Stimulated activated memory B cell treated with anti-CD40 and anti-IgM and Interleukin-4, amounts not matched to agents 10 μg/mL and 1 μg/mL and 100 μg/mL, for 72 hours (primary cell): ENCODE data around the gene SERGEF.

Experiments
- ATAC-seq: fragments of 150-1000 bp; cut with Tn5 transposase; 2 replicates; pipeline ENCODE4 v1.10.0; 2021
- H3K27ac Mint-ChIP-seq: one replicate; pipeline ENCODE4 v1.8.0; 2022; ENCODE audit warnings: mild to moderate bottlenecking, mixed read lengths
- H3K27me3 Mint-ChIP-seq: one replicate; pipeline ENCODE4 v1.8.0; 2022; ENCODE audit warnings: mixed read lengths
- H3K36me3 Mint-ChIP-seq: one replicate; pipeline ENCODE4 v1.8.0; 2022; ENCODE audit warnings: mixed read lengths
- H3K4me1 Mint-ChIP-seq: one replicate; pipeline ENCODE4 v1.8.0; 2022; ENCODE audit warnings: mixed read lengths
- H3K4me3 Mint-ChIP-seq: one replicate; pipeline ENCODE4 v1.8.0; 2022; ENCODE audit warnings: mild to moderate bottlenecking, moderate library complexity, mixed read lengths
- H3K9me3 Mint-ChIP-seq: one replicate; pipeline ENCODE4 v1.8.0; 2022; ENCODE audit warnings: mixed read lengths

SERGEF gene

GRCh38 chr11:17813391-17814059 lies 199.3 kb downstream of the SERGEF start:
- no peaks in the 10 kb centered on the region for H3K9me3 Mint-ChIP-seq
- H3K4me1 Mint-ChIP-seq = no peaks in the 10 kb centered on the region
- no peak for ATAC-seq
- peaks cover 32% of the 10 kb centered on the region for H3K36me3 Mint-ChIP-seq
- no peak overlapping the region for H3K27ac Mint-ChIP-seq
- no peak overlapping the region for H3K4me3 Mint-ChIP-seq
- no peaks in the 10 kb centered on the region for H3K27me3 Mint-ChIP-seq

- Mint-ChIP-seq H3K27me3 (no peaks in the 10 kb centered on the region), H3K36me3 (peaks cover 37% of the 10 kb centered on the region), H3K27ac (no peak overlapping the region), H3K4me1 (no peaks in the 10 kb centered on the region), H3K9me3 (no peaks in the 10 kb centered on the region), H3K4me3 (no peak overlapping the region)
- no peak for ATAC-seq
These were observed 200.0 kb downstream of the SERGEF start for GRCh38 chr11:17812865-17813187.

- no peak for ATAC-seq
- Mint-ChIP-seq H3K36me3 (peaks cover 37% of the 10 kb centered on the region), H3K27ac (no peak overlapping the region), H3K9me3 (no peaks in the 10 kb centered on the region), H3K4me3 (no peak overlapping the region), H3K27me3 (no peaks in the 10 kb centered on the region), H3K4me1 (no peaks in the 10 kb centered on the region)
These were observed 200.6 kb downstream of the SERGEF start for GRCh38 chr11:17812091-17812864.

GRCh38 chr11:17811352-17811751 lies 201.5 kb downstream of the SERGEF start:
- H3K27ac Mint-ChIP-seq = no peak overlapping the region
- H3K36me3 Mint-ChIP-seq = peaks cover 43% of the 10 kb centered on the region
- H3K9me3 Mint-ChIP-seq = no peaks in the 10 kb centered on the region

GRCh38 chr11:17810746-17811145 lies 202.1 kb downstream of the SERGEF start:
- Mint-ChIP-seq H3K4me3 (no peak overlapping the region), H3K27me3 (no peaks in the 10 kb centered on the region), H3K27ac (no peak overlapping the region), H3K36me3 (peaks cover 43% of the 10 kb centered on the region), H3K4me1 (no peaks in the 10 kb centered on the region), H3K9me3 (no peaks in the 10 kb centered on the region)
- no peak for ATAC-seq

More at GRCh38 chr11:17811352-17811751, 201.5 kb downstream of the SERGEF start:
- Mint-ChIP-seq H3K4me3 (no peak overlapping the region), H3K27me3 (no peaks in the 10 kb centered on the region), H3K4me1 (no peaks in the 10 kb centered on the region)
- ATAC-seq = no peak

- Mint-ChIP-seq H3K27me3 (no peaks in the 10 kb centered on the region), H3K27ac (no peak overlapping the region), H3K9me3 (no peaks in the 10 kb centered on the region), H3K4me3 (no peak overlapping the region), H3K4me1 (no peaks in the 10 kb centered on the region), H3K36me3 (peaks cover 43% of the 10 kb centered on the region)
- ATAC-seq = no peak
These were observed 202.8 kb downstream of the SERGEF start for GRCh38 chr11:17810041-17810440.

GRCh38 chr11:17807034-17807433 lies 205.8 kb downstream of the SERGEF start:
- ATAC-seq = no peak
- Mint-ChIP-seq H3K4me3 (no peak overlapping the region), H3K27ac (no peak overlapping the region)

GRCh38 chr11:17805873-17806272 lies 207.0 kb downstream of the SERGEF start:
- Mint-ChIP-seq H3K27me3 (no peaks in the 10 kb centered on the region), H3K9me3 (no peaks in the 10 kb centered on the region), H3K4me1 (no peaks in the 10 kb centered on the region), H3K36me3 (peaks cover 28% of the 10 kb centered on the region), H3K4me3 (no peak overlapping the region), H3K27ac (no peak overlapping the region)
- ATAC-seq = no peak

More at GRCh38 chr11:17807034-17807433, 205.8 kb downstream of the SERGEF start:
- no peaks in the 10 kb centered on the region for H3K9me3 Mint-ChIP-seq
- H3K27me3 Mint-ChIP-seq = no peaks in the 10 kb centered on the region
- peaks cover 28% of the 10 kb centered on the region for H3K36me3 Mint-ChIP-seq
- no peaks in the 10 kb centered on the region for H3K4me1 Mint-ChIP-seq

GRCh38 chr11:17805043-17805442 lies 207.8 kb downstream of the SERGEF start:
- ATAC-seq = no peak
- Mint-ChIP-seq H3K27me3 (no peaks in the 10 kb centered on the region), H3K4me3 (no peak overlapping the region), H3K9me3 (no peaks in the 10 kb centered on the region), H3K36me3 (peaks cover 35% of the 10 kb centered on the region), H3K4me1 (no peaks in the 10 kb centered on the region), H3K27ac (no peak overlapping the region)

- no peak for ATAC-seq
- H3K9me3 Mint-ChIP-seq = no peaks in the 10 kb centered on the region
- no peaks in the 10 kb centered on the region for H3K4me1 Mint-ChIP-seq
- no peak overlapping the region for H3K27ac Mint-ChIP-seq
- H3K4me3 Mint-ChIP-seq = no peak overlapping the region
- no peaks in the 10 kb centered on the region for H3K27me3 Mint-ChIP-seq
- peaks cover 35% of the 10 kb centered on the region for H3K36me3 Mint-ChIP-seq
These were observed 209.0 kb downstream of the SERGEF start for GRCh38 chr11:17803754-17804334.

GRCh38 chr11:17802491-17802890 lies 210.4 kb downstream of the SERGEF start:
- no peak overlapping the region for H3K27ac Mint-ChIP-seq
- H3K4me1 Mint-ChIP-seq = no peaks in the 10 kb centered on the region
- no peaks in the 10 kb centered on the region for H3K9me3 Mint-ChIP-seq
- H3K36me3 Mint-ChIP-seq = peaks cover 37% of the 10 kb centered on the region
- H3K4me3 Mint-ChIP-seq = no peak overlapping the region
- H3K27me3 Mint-ChIP-seq = no peaks in the 10 kb centered on the region
- no peak for ATAC-seq

- no peak for ATAC-seq
- Mint-ChIP-seq H3K27me3 (no peaks in the 10 kb centered on the region), H3K4me1 (no peaks in the 10 kb centered on the region), H3K4me3 (no peak overlapping the region), H3K36me3 (peaks cover 32% of the 10 kb centered on the region), H3K27ac (no peak overlapping the region), H3K9me3 (no peaks in the 10 kb centered on the region)
These were observed 211.7 kb downstream of the SERGEF start for GRCh38 chr11:17801166-17801565.

GRCh38 chr11:17799147-17799546 lies 213.7 kb downstream of the SERGEF start:
- peaks cover 32% of the 10 kb centered on the region for H3K36me3 Mint-ChIP-seq
- H3K27ac Mint-ChIP-seq = no peak overlapping the region
- H3K4me1 Mint-ChIP-seq = no peaks in the 10 kb centered on the region
- ATAC-seq = no peak
- no peak overlapping the region for H3K4me3 Mint-ChIP-seq
- no peaks in the 10 kb centered on the region for H3K9me3 Mint-ChIP-seq
- H3K27me3 Mint-ChIP-seq = no peaks in the 10 kb centered on the region

GRCh38 chr11:17798716-17799115 lies 214.1 kb downstream of the SERGEF start:
- ATAC-seq = no peak
- no peak overlapping the region for H3K27ac Mint-ChIP-seq
- no peaks in the 10 kb centered on the region for H3K9me3 Mint-ChIP-seq
- no peaks in the 10 kb centered on the region for H3K27me3 Mint-ChIP-seq
- H3K4me1 Mint-ChIP-seq = no peaks in the 10 kb centered on the region
- peaks cover 32% of the 10 kb centered on the region for H3K36me3 Mint-ChIP-seq
- H3K4me3 Mint-ChIP-seq = no peak overlapping the region

- Mint-ChIP-seq H3K27me3 (no peaks in the 10 kb centered on the region), H3K4me3 (no peak overlapping the region), H3K27ac (no peak overlapping the region), H3K4me1 (no peaks in the 10 kb centered on the region), H3K9me3 (no peaks in the 10 kb centered on the region), H3K36me3 (peaks cover 32% of the 10 kb centered on the region)
- no peak for ATAC-seq
These were observed 214.6 kb downstream of the SERGEF start for GRCh38 chr11:17798253-17798652.

GRCh38 chr11:17796154-17796553 lies 216.7 kb downstream of the SERGEF start:
- no peaks in the 10 kb centered on the region for H3K27me3 Mint-ChIP-seq
- peaks cover 29% of the 10 kb centered on the region for H3K36me3 Mint-ChIP-seq
- no peaks in the 10 kb centered on the region for H3K4me1 Mint-ChIP-seq
- no peak for ATAC-seq
- H3K9me3 Mint-ChIP-seq = no peaks in the 10 kb centered on the region
- no peak overlapping the region for H3K4me3 Mint-ChIP-seq
- H3K27ac Mint-ChIP-seq = no peak overlapping the region
